ENCODE results near the gene PARD3B.

GRCh38 chr2:205138735-205139134 lies 593.5 kb downstream of the PARD3B start:
- TF ChIP-seq CTCF (conservative IDR thresholded peaks at IDR 0.05; ENCODE audit: low read depth in 2 of 2) (no peak), EZH2 (IDR thresholded peaks at IDR 0.05; ENCODE audit: low read depth, unreplicated experiment) (no peak)
